Peyer's patch (tissue), 4 donors: ENCODE results near the gene TDRD10. TPM values are rescaled to one million over a fixed set of nuclear protein-coding genes. Genes with fewer than 3 reads are reported as not detected.

Experiments used
- DNase-seq, 3 donors: peaks; one replicate each; pipeline ENCODE4 v3.0.0-alpha.2; 2017 to 2019
- H3K27ac ChIP-seq, 4 donors: fragments of 200-600 bp; sonication (generic); one replicate each; pipeline ENCODE4 v1.5.1; 2016 to 2019
- H3K27me3 ChIP-seq, 2 donors: fragments of 200-600 bp; sonication (generic); one replicate each; pipeline ENCODE4 v1.5.1; 2019
- H3K36me3 ChIP-seq, 3 donors: fragments of 200-600 bp; sonication (generic); one replicate each; pipeline ENCODE4 v1.5.1; 2016 to 2019
- H3K4me1 ChIP-seq, 4 donors: fragments of 200-600 bp; sonication (generic); one replicate each; pipeline ENCODE4 v1.5.1; 2016 to 2019
- H3K4me3 ChIP-seq, 4 donors: fragments of 200-600 bp; sonication (generic); 1 replicate in 3 of 4; 2 replicates in 1 of 4; pipeline ENCODE4 v1.5.1; 2016 to 2019; ENCODE audit warnings: mild to moderate bottlenecking in 1 of 4
- H3K9me3 ChIP-seq, 4 donors: fragments of 200-600 bp; sonication (generic); one replicate each; pipeline ENCODE4 v1.5.1; 2016 to 2019; ENCODE audit warnings: mild to moderate bottlenecking in 1 of 4
- CTCF ChIP-seq, 6 experiments: fragments of 450-650 bp in 4 of 6; fragments of 200-600 bp in 2 of 6; sonication (generic) in 1 of 6; IDR thresholded peaks; one replicate each; pipeline ENCODE4 v1.5.1; 2017 to 2019; ENCODE audit warnings: antibody characterized with exemption in 6 of 6, mild to moderate bottlenecking in 3 of 6, moderate library complexity in 1 of 6
- POLR2A ChIP-seq, 2 donors: fragments of 450-650 bp; IDR thresholded peaks; one replicate each; pipeline ENCODE4 v1.5.1; 2017; ENCODE audit warnings: antibody characterized with exemption in 2 of 2, mild to moderate bottlenecking in 2 of 2, moderate library complexity in 2 of 2
- total RNA-seq, 4 donors: library from RNA; depleted of rRNA; stranded (reverse); fragments of >200 nt; gene quantifications; one replicate each; pipeline ENCODE4 v1.1.0, GENCODE V29; 2016

Gene TDRD10
- total RNA-seq, 4 donors from 2014 or later: 0.53 to 3.5 (median 1.6) TPM; not detected in 1

GRCh38 chr1:154584267-154584994, 82.4 kb downstream of the TDRD10 start:
- Histone ChIP-seq H3K27ac (no peak overlapping the region), H3K9me3 (no peaks in the 10 kb centered on the region), H3K4me1 (no peaks in the 10 kb centered on the region), H3K4me3 (no peak overlapping the region), H3K27me3 (no peaks in the 10 kb centered on the region), H3K36me3 (peaks cover 0 to 98% (median 6%) of the 10 kb centered on the region in 3 donors)
- TF ChIP-seq POLR2A (IDR thresholded peaks at IDR 0.05) (no peak), CTCF (IDR thresholded peaks at IDR 0.05) (peak in 1 of 6 experiments; percentile 13)
- DNase-seq: no peak

GRCh38 chr1:154586231-154586630, 84.2 kb downstream of the TDRD10 start:
- Histone ChIP-seq H3K27ac (no peak overlapping the region), H3K4me3 (no peak overlapping the region), H3K36me3 (peaks cover 0 to 98% (median 6%) of the 10 kb centered on the region in 3 donors), H3K9me3 (no peaks in the 10 kb centered on the region), H3K4me1 (no peaks in the 10 kb centered on the region), H3K27me3 (no peaks in the 10 kb centered on the region)
- DNase-seq: no peak
- TF ChIP-seq CTCF (IDR thresholded peaks at IDR 0.05) (no peak), POLR2A (IDR thresholded peaks at IDR 0.05) (no peak)

GRCh38 chr1:154586641-154587040, 84.6 kb downstream of the TDRD10 start:
- Histone ChIP-seq H3K4me3 (no peak overlapping the region), H3K36me3 (peaks cover 0 to 100% (median 6%) of the 10 kb centered on the region in 3 donors)

GRCh38 chr1:154589780-154590179, 87.8 kb downstream of the TDRD10 start:
- Histone ChIP-seq H3K36me3 (peaks cover 0 to 98% (median 3%) of the 10 kb centered on the region in 3 donors), H3K4me1 (no peaks in the 10 kb centered on the region), H3K27me3 (no peaks in the 10 kb centered on the region), H3K27ac (no peak overlapping the region), H3K4me3 (no peak overlapping the region), H3K9me3 (no peaks in the 10 kb centered on the region)
- TF ChIP-seq POLR2A (IDR thresholded peaks at IDR 0.05) (no peak), CTCF (IDR thresholded peaks at IDR 0.05) (no peak)
- DNase-seq: no peak

More at GRCh38 chr1:154586641-154587040, 84.6 kb downstream of the TDRD10 start:
- no peaks in the 10 kb centered on the region for H3K9me3 ChIP-seq
- no peaks in the 10 kb centered on the region for H3K27me3 ChIP-seq
- TF ChIP-seq POLR2A (IDR thresholded peaks at IDR 0.05): no peak
- no peak for TF ChIP-seq CTCF (IDR thresholded peaks at IDR 0.05)
- H3K4me1 ChIP-seq: no peaks in the 10 kb centered on the region
- no peak overlapping the region for H3K27ac ChIP-seq
- no peak for DNase-seq

- Histone ChIP-seq H3K27ac (no peak overlapping the region), H3K27me3 (no peaks in the 10 kb centered on the region), H3K9me3 (no peaks in the 10 kb centered on the region), H3K4me3 (no peak overlapping the region), H3K4me1 (no peaks in the 10 kb centered on the region), H3K36me3 (peaks cover 0 to 98% (median 3%) of the 10 kb centered on the region in 3 donors)
- TF ChIP-seq POLR2A (IDR thresholded peaks at IDR 0.05) (no peak), CTCF (IDR thresholded peaks at IDR 0.05) (no peak)
- no peak for DNase-seq
These were observed 88.7 kb downstream of the TDRD10 start for GRCh38 chr1:154590756-154591155.
